HEK293 (cell line): ENCODE measurements around the gene BICD2.

Source experiments
- ZNF433 ChIP-seq: fragments of 450-650 bp; formaldehyde crosslinking; IDR thresholded peaks from 2 replicates; pipeline ENCODE4 v1.5.1; 2016; ENCODE audit warnings: missing biosample characterization, missing genetic modification characterization, low read depth
- ZNF585B ChIP-seq: fragments of 450-650 bp; formaldehyde crosslinking; IDR thresholded peaks from 2 replicates; pipeline ENCODE4 v1.5.1; 2016; ENCODE audit warnings: missing biosample characterization, missing genetic modification characterization
- TF ChIP-seq, protein P1 (sequence below): fragments of 450-650 bp; formaldehyde crosslinking; IDR thresholded peaks from 2 replicates; pipeline ENCODE4 v1.5.1; 2016; ENCODE audit warnings: missing biosample characterization, missing genetic modification characterization
- TF ChIP-seq, protein P2 (sequence below): fragments of 450-650 bp; formaldehyde crosslinking; IDR thresholded peaks from 2 replicates; pipeline ENCODE4 v1.5.1; 2016; ENCODE audit warnings: missing biosample characterization, missing genetic modification characterization
- TF ChIP-seq, protein P3 (sequence below): fragments of 450-650 bp; formaldehyde crosslinking; IDR thresholded peaks from 2 replicates; pipeline ENCODE4 v1.5.1; 2016; ENCODE audit warnings: missing biosample characterization, missing genetic modification characterization
- TF ChIP-seq, protein P4 (sequence below): fragments of 450-650 bp; formaldehyde crosslinking; IDR thresholded peaks from 2 replicates; pipeline ENCODE4 v1.5.1; 2016; ENCODE audit warnings: missing biosample characterization, missing genetic modification characterization

DNA sequence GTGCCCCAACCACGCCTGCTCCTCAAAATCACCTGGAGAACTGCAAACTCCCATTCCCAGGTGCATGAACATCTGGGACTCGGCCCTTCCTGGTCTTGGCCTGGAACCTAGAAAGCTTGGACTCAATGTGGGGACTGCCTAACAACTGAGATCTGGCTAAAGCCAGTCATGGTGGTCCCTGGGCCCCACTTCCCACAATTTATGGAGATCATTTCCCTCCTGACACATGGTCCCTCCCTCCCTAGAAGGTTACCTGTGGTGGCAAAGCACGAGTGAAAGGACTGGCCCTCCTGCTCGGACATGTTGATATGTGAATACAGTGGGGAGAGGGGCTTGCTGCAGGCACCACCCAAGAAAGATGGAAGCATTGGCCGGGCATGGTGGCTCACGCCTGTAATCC is 18.8 kb downstream of the BICD2 start:
- TF ChIP-seq, protein P1, sequence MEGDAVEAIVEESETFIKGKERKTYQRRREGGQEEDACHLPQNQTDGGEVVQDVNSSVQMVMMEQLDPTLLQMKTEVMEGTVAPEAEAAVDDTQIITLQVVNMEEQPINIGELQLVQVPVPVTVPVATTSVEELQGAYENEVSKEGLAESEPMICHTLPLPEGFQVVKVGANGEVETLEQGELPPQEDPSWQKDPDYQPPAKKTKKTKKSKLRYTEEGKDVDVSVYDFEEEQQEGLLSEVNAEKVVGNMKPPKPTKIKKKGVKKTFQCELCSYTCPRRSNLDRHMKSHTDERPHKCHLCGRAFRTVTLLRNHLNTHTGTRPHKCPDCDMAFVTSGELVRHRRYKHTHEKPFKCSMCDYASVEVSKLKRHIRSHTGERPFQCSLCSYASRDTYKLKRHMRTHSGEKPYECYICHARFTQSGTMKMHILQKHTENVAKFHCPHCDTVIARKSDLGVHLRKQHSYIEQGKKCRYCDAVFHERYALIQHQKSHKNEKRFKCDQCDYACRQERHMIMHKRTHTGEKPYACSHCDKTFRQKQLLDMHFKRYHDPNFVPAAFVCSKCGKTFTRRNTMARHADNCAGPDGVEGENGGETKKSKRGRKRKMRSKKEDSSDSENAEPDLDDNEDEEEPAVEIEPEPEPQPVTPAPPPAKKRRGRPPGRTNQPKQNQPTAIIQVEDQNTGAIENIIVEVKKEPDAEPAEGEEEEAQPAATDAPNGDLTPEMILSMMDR (tag by site-specific recombination) = no peak
- TF ChIP-seq, protein P2, sequence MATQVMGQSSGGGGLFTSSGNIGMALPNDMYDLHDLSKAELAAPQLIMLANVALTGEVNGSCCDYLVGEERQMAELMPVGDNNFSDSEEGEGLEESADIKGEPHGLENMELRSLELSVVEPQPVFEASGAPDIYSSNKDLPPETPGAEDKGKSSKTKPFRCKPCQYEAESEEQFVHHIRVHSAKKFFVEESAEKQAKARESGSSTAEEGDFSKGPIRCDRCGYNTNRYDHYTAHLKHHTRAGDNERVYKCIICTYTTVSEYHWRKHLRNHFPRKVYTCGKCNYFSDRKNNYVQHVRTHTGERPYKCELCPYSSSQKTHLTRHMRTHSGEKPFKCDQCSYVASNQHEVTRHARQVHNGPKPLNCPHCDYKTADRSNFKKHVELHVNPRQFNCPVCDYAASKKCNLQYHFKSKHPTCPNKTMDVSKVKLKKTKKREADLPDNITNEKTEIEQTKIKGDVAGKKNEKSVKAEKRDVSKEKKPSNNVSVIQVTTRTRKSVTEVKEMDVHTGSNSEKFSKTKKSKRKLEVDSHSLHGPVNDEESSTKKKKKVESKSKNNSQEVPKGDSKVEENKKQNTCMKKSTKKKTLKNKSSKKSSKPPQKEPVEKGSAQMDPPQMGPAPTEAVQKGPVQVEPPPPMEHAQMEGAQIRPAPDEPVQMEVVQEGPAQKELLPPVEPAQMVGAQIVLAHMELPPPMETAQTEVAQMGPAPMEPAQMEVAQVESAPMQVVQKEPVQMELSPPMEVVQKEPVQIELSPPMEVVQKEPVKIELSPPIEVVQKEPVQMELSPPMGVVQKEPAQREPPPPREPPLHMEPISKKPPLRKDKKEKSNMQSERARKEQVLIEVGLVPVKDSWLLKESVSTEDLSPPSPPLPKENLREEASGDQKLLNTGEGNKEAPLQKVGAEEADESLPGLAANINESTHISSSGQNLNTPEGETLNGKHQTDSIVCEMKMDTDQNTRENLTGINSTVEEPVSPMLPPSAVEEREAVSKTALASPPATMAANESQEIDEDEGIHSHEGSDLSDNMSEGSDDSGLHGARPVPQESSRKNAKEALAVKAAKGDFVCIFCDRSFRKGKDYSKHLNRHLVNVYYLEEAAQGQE = no peak
- TF ChIP-seq ZNF433 = no peak
- no peak for TF ChIP-seq ZNF585B (tag by site-specific recombination)
- TF ChIP-seq, protein P3, sequence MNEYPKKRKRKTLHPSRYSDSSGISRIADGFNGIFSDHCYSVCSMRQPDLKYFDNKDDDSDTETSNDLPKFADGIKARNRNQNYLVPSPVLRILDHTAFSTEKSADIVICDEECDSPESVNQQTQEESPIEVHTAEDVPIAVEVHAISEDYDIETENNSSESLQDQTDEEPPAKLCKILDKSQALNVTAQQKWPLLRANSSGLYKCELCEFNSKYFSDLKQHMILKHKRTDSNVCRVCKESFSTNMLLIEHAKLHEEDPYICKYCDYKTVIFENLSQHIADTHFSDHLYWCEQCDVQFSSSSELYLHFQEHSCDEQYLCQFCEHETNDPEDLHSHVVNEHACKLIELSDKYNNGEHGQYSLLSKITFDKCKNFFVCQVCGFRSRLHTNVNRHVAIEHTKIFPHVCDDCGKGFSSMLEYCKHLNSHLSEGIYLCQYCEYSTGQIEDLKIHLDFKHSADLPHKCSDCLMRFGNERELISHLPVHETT = no peak
- TF ChIP-seq, protein P4, sequence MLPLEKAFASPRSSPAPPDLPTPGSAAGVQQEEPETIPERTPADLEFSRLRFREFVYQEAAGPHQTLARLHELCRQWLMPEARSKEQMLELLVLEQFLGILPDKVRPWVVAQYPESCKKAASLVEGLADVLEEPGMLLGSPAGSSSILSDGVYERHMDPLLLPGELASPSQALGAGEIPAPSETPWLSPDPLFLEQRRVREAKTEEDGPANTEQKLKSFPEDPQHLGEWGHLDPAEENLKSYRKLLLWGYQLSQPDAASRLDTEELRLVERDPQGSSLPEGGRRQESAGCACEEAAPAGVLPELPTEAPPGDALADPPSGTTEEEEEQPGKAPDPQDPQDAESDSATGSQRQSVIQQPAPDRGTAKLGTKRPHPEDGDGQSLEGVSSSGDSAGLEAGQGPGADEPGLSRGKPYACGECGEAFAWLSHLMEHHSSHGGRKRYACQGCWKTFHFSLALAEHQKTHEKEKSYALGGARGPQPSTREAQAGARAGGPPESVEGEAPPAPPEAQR = no peak
